Left forelimb (tissue), 1 donor: ENCODE measurements around the gene TMEM150C.
"Not testable (repeated sequence)": the region's sequence is repeated elsewhere in the genome, so short reads cannot be mapped to it uniquely, and the experiment has no call there.

Experiments used
- DNase-seq: peaks from one replicate; pipeline ENCODE4 v3.0.0-alpha.2; 2018; ENCODE audit warnings: low spot score

The TMEM150C gene

GRCh38 chr4:82515705-82516104, 46.1 kb downstream of the TMEM150C start:
- no peak for DNase-seq

DNA sequence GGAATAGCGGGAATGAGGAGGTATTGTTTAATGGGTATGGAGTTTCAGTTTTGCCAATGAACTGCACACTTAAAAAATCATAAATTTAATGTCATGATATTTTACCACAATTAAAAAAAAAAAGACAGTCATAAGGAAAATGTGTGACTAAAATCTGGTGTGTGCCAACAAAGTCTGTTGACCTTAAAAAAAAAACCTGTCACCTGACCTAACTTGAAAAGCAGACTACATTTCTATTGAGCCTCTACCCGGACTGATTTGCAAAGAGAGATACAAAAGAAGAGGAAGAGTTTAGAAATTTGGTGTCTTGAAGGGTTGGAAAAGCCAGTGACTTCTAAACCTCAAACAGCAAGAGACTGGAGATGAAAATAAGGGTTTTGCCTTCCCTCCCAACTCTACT, 48.4 kb downstream of the TMEM150C start:
- DNase-seq, result no peak

GRCh38 chr4:82510216-82510615, 51.6 kb downstream of the TMEM150C start:
- no peak for DNase-seq

GRCh38 chr4:82508806-82509428, 52.9 kb downstream of the TMEM150C start:
- no peak for DNase-seq

GRCh38 chr4:82508011-82508410, 53.8 kb downstream of the TMEM150C start:
- DNase-seq, result no peak

- DNase-seq, result no peak
These were observed 60.7 kb downstream of the TMEM150C start for GRCh38 chr4:82501154-82501442.

- no peak for DNase-seq
These were observed 61.2 kb downstream of the TMEM150C start for GRCh38 chr4:82500435-82501153.

DNA sequence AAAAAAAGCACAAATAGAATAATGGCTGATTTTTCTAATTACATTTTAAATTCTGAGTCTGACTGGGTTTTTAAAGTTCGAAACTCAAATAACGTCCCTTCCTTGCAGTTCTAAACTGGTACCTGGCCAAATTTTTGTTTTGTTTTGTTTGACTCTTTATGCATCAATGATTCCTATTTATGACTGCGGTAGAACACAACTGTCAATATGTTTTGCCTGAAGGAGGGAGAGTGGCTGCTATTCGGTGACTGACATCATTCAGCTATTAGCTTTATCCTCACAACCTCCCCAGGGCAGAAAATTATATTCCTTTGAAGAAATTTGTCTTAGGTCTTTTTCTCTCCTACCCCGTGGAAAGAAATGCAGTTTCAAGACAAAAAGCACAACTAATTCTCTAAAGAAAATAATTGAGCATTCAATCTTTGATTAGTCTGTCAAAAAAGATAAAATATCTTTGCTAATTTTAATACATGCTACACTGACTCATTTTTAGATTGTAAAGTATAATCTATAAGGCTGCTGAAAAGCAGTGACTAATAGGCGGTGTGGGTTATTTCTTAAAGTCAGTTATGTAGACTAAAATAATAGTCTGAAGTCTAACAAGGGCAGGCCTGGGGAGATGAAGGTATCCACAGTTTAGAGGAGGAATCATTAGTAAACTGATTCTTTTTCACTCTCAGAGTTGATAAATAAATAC, 61.9 kb downstream of the TMEM150C start:
- DNase-seq, result no peak

GRCh38 chr4:82496349-82496748, 65.4 kb downstream of the TMEM150C start:
- no peak for DNase-seq

- DNase-seq, result no peak
These were observed 66.1 kb downstream of the TMEM150C start for GRCh38 chr4:82495666-82496065.

- no peak for DNase-seq
These were observed 67.9 kb downstream of the TMEM150C start for GRCh38 chr4:82493721-82494425.

DNA sequence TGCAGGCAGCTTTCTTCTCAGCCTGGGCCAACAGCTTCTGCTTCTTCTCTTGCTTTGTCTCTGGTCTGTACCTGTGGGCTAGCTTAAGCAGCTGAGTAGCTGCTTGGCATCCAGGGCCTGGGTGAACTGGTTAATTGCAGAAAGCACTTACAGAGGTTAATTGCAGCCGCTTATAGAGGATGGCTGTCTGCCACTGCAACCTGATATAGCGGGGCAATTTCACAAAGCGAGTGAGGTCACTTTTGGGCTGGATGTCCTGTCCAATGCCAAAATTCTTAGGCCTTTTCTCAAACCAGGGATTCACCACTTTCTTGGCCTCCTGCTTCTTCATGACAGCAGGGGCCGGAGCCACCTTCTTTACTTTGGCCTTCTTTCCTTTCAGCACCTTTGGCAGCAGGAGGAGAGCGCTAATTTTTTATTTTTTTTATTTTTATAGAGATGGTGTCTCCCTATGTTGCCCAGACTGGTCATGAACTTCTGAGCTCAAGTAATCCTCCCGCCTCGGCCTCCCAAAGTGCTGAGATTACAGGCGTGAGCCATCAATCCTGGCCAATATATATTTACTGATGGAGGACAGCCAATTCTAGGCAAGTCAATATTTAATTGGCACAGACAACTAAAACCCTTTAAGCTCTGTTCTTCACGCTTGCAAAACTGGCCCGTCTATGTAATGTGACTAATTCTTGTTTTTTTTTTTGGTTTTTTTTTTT, 70.4 kb downstream of the TMEM150C start:
- no peak for DNase-seq

- DNase-seq, result no peak
These were observed 71.8 kb downstream of the TMEM150C start for GRCh38 chr4:82489987-82490386.

- no peak for DNase-seq
These were observed 72.7 kb downstream of the TMEM150C start for GRCh38 chr4:82489076-82489475.

- no peak for DNase-seq
These were observed 76.6 kb downstream of the TMEM150C start for GRCh38 chr4:82484996-82485783.

DNA sequence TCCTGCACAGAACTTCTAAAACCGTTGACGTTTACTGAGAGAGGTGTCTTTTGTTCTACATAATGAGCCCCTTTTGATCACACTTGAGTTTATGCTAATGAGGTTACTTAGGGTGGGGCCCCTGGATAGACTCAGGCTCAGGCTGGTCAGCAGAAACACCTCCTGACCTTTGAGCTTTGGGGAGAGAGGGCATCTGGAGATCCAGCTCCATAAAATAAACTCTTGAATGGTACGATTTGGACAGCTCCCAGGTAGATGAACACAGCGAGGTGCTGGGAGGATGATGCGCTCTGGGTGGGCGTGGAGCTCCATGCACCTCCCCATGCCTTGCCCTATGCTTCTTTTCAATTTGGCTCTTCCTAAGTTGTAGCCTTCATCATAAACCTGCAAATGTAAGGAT, 79.4 kb downstream of the TMEM150C start:
- no peak for DNase-seq

GRCh38 chr4:82481506-82481840, 80.3 kb downstream of the TMEM150C start:
- no peak for DNase-seq

GRCh38 chr4:82480771-82481505, 80.8 kb downstream of the TMEM150C start:
- no peak for DNase-seq

DNA sequence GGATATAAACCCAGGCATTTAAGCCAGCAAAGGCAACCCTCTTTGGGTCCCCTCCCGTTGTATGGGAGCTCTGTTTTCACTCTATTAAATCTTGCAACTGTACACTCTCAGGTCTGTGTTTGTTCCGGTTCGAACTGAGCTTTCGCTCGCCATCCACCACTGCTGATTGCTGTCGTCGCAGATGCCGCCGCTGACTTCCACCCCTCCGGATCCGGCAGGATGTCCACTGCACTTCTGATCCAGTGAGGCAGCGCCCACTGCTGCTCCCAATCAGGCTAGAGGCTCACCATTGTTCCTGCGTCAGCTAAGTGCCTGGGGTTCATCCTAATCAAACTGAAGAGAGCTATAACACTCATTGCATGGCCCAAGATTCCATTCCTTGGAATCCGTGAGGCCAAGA, 82.2 kb downstream of the TMEM150C start:
- no peak for DNase-seq

GRCh38 chr4:82477469-82477868, 84.3 kb downstream of the TMEM150C start:
- not testable (repeated sequence) for DNase-seq

DNA sequence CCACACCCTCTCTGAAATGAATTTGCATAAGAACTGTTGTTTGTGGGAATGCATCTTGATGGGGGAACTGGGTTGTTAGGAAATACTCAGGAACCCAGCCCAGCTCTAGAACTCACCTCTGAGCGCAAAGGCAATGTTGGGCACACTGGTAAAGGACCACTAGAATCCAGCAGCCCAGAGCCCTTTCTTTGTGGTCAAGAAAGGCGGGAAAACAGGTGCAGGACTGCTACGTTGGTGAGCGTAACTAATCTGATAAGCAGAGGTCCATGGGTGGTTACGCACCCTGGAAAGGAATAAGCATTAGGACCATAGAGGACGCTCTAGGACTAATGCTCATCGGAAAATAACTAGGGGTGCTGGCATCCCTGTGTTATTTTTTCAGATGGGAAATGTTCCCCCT, 85.9 kb downstream of the TMEM150C start:
- DNase-seq, result not testable (repeated sequence)
